Measurements from ENCODE around the gene SRRT.

The SRRT gene

GRCh38 chr7:100874577-100875355 lies at the start of gene SRRT:
Gene SRRT (plus strand): TSS chr7:100875103. CDS start chr7:100875591, 488 bp downstream.
- peak; percentile 95 to 96 for DNase-seq (ENCODE audit: extremely low read depth in 1 of 2, low read depth in 1 of 2)

- DNase-seq (ENCODE audit: extremely low read depth in 1 of 2, low read depth in 1 of 2) = no peak
These were observed 49.7 kb upstream of the SRRT start for GRCh38 chr7:100825215-100825671.

- DNase-seq (ENCODE audit: extremely low read depth in 1 of 2, low read depth in 1 of 2) = no peak
These were observed 49.0 kb upstream of the SRRT start for GRCh38 chr7:100825751-100826513.

- DNase-seq (ENCODE audit: extremely low read depth in 1 of 2, low read depth in 1 of 2) = no peak
These were observed 48.2 kb upstream of the SRRT start for GRCh38 chr7:100826514-100827329.

GRCh38 chr7:100827330-100828226 lies 47.3 kb upstream of the SRRT start, which contains the start of gene EPHB4:
Gene EPHB4 (minus strand): TSS chr7:100827523. CDS start chr7:100827030, 493 bp downstream.
- DNase-seq (ENCODE audit: extremely low read depth in 1 of 2, low read depth in 1 of 2) = no peak

- DNase-seq (ENCODE audit: extremely low read depth in 1 of 2, low read depth in 1 of 2) = no peak
These were observed 45.7 kb upstream of the SRRT start for GRCh38 chr7:100829150-100829716.

GRCh38 chr7:100830396-100830795 lies 44.5 kb upstream of the SRRT start:
- DNase-seq (ENCODE audit: extremely low read depth in 1 of 2, low read depth in 1 of 2) = no peak

GRCh38 chr7:100832281-100832633 lies 42.6 kb upstream of the SRRT start:
- DNase-seq (ENCODE audit: extremely low read depth in 1 of 2, low read depth in 1 of 2) = no peak

GRCh38 chr7:100835903-100836811 lies 38.7 kb upstream of the SRRT start:
- DNase-seq (ENCODE audit: extremely low read depth in 1 of 2, low read depth in 1 of 2) = no peak

GRCh38 chr7:100836812-100837098 lies 38.1 kb upstream of the SRRT start:
- DNase-seq (ENCODE audit: extremely low read depth in 1 of 2, low read depth in 1 of 2) = no peak

- peak; percentile 47 to 60 for DNase-seq (ENCODE audit: extremely low read depth in 1 of 2, low read depth in 1 of 2)
These were observed 37.6 kb upstream of the SRRT start for GRCh38 chr7:100837099-100837836.

GRCh38 chr7:100839361-100839760 lies 35.5 kb upstream of the SRRT start:
- no peak for DNase-seq (ENCODE audit: extremely low read depth in 1 of 2, low read depth in 1 of 2)

GRCh38 chr7:100840470-100841100 lies 34.3 kb upstream of the SRRT start:
- no peak for DNase-seq (ENCODE audit: extremely low read depth in 1 of 2, low read depth in 1 of 2)

GRCh38 chr7:100847360-100847759 lies 27.5 kb upstream of the SRRT start:
- DNase-seq (ENCODE audit: extremely low read depth in 1 of 2, low read depth in 1 of 2) = no peak

- DNase-seq (ENCODE audit: extremely low read depth in 1 of 2, low read depth in 1 of 2) = peak; percentile 55 to 70
These were observed 22.6 kb upstream of the SRRT start, which contains the start of gene SLC12A9 for GRCh38 chr7:100852048-100852872. Gene SLC12A9 (plus strand): TSS chr7:100852713. CDS start chr7:100854198, 1,485 bp downstream.

GRCh38 chr7:100854146-100854895 lies 20.6 kb upstream of the SRRT start:
- DNase-seq (ENCODE audit: extremely low read depth in 1 of 2, low read depth in 1 of 2) = no peak
